HG03520 (cell line): Measurements from ENCODE around the gene NEGR1.

ENCODE experiments used
- ATAC-seq: cut with Tn5 transposase; IDR thresholded peaks from one replicate; pipeline ENCODE4 v1.9.1; 2021; ENCODE audit warnings: mild to moderate bottlenecking, moderate library complexity; ENCODE audit not compliant: unreplicated experiment

NEGR1 gene

DNA sequence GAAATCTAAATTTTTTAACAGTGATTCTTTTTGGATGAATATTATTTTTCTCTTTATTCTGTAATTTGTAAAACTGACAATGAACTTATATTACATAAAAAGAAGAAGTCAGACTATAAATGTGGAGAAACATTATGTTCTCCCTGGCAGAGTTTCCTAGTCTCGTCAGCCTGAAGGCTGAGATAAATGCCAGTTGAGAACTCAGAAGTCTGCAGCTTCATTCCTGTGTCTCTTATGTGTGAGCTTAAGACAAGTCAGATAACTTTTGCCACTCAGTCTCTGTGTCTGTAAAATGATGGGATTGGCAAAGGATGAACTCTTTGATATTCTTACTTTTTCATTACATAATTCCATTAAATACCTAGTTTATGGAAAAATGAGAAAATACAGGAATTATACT is 632.7 kb downstream of the NEGR1 start:
- no peak for ATAC-seq

DNA sequence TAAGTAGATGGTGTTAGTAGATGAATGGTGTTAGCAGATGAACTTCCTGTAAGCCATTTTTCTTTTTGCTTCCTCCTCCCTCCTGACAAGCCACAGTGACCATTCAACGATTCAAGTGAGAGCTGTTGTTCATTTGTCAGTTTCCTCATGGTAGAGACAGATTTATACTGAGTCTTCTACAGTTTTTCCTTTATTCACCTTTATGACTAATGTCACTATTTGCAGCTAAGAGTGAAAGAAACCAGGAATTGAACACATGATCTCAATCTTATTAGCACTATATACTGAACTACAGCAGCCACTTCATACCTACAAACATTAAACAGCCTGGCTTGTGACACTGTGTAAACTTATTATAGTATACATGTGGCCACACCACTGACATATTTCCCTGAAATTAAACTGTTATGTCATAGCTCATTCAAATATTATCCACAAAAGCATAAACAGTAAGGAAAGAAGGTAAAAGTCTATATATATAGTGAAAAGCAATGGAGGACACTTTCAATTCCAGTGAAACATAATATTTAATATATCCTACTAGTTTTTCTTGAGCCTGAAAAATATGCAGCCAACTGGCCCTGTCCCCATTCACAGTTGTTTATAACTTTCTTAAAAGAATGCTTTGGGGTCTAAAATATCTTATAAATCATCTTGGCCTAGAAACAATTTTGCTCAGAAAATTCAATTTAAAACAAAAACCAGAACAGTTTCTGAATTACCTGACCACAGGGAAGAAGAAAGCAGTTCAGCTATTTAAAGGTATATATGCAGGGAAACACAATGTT is 634.6 kb downstream of the NEGR1 start:
- no peak for ATAC-seq

GRCh38 chr1:71645015-71645414 is 637.3 kb downstream of the NEGR1 start:
- no peak for ATAC-seq

DNA sequence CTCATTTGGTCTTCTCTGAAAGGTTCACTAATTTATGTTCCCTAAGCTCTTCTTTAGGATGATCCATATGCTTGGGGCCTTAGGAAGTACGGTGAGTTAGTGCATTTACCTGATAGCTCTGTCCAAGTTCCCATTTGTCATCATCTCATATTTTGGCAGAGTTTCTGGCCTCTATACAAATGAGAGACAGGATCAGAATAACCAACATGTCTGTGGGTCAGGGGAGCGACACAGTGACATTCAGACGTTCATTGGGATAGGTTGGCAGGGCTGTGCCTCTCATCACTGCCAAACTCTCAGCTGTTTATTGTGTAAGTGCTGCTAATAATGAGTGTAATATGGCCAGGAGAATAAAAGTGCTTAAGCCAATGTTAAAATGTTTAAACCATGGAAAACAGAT is 640.4 kb downstream of the NEGR1 start:
- no peak for ATAC-seq

- no peak for ATAC-seq
Measured at GRCh38 chr1:71640998-71641397, 641.3 kb downstream of the NEGR1 start.

- no peak for ATAC-seq
Measured at GRCh38 chr1:71640116-71640515, 642.2 kb downstream of the NEGR1 start.

DNA sequence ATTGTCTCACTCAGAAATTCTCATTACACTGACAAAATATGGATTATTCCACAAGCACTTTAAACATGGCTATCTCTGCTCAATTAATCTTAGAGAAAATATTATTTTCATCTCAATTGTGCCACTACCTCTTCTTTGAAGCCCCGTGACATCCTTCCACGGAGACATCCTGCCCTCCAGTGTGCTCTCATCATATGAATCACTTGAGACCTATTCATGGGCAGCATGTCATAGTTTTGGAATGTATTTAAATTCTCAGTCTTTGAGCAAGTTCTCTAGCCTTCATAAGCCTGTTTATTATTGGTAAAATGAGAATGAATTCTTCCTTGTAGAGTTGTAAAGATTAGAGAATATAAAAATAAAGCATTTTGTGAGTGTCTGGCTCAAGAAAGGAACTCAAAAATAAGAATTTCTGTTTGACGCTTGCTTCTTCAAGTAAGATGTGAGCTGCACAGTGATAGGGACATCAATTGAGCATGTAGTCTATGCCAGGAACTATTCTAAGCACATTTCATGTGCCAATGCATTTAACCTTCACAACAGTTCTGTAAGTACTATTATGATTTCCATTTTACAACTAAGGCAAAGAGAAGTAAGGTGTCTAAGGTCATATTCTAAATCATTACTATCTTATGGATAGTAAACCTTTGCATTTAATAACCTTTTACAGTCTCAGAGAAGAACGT is 644.1 kb downstream of the NEGR1 start:
- ATAC-seq = no peak

DNA sequence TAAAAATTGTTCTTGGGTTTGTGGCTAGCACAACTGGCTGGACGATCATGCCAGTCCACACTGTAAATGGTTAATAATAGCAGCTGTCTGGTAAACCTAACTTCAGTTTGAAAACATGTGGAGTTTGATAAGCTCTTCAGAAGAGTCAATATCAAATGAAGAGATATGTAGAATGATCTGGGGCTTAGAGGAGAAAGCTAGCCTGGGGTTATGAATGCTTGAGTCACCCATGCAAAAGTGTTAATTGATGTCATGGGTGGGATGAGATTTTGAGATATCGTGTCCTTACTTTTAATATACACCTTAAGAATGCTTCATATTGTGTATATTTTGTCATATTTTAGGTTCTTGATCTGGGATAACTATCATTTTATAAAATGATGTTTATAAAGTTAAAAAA is 646.8 kb downstream of the NEGR1 start:
- ATAC-seq = no peak

GRCh38 chr1:71634159-71634558 is 648.2 kb downstream of the NEGR1 start:
- no peak for ATAC-seq

DNA sequence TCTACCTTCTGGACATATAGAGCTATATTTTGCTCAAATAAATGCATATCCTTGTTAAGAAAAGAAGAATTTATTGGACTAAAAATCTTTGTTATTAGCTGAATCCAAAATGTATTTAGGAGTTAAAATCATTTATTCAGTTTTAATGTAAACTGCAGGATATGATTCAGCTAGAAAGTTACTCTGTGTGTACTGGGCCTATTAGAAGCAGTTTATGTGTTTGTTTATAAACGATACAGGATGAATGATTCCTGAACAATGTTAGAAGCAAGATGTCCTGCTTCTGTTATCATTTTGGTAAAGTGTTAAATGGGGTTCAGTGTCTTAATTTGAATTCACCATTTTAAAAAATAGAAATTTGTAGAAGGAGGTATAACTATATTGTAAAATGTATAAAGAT is 652.3 kb downstream of the NEGR1 start:
- ATAC-seq = no peak

DNA sequence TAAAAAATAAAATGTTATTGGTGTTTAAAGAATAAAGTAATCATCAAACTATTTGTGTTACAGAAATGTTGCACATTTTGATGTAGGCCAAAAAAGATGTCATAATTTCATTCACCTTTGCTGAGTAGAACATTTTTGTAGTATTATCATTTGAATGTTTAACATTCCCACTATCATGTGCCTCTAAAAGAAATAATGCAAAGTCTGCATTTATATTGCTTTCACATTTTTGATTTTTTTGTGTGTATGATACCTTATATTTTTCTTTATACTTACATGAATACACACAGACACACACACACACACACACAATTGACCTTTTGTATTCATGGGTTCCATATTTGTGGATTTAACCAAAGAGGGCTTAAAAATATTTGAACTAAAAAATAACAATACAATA is 657.3 kb downstream of the NEGR1 start:
- ATAC-seq = no peak

DNA sequence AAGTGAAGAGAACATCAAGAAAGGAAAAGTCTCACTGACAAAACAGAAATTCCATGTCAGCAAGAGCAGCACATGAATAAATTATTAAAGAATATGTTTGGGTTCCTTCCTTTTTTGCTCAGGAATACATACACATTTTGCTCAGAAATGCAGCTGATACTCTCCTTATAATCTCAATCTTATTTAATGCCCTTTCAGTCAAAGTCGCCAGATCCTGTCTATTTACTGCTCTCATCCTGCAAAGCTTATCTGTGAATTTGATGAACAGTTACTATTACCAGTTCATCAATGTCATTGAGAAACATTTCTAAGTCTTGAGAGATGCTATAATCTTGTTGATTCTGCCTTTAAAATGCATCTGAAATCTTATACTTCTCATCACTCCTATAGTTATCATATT is 658.5 kb downstream of the NEGR1 start:
- no peak for ATAC-seq

GRCh38 chr1:71621785-71622184 is 660.6 kb downstream of the NEGR1 start:
- no peak for ATAC-seq

GRCh38 chr1:71618766-71619530 is 663.4 kb downstream of the NEGR1 start:
- no peak for ATAC-seq

GRCh38 chr1:71618191-71618590 is 664.1 kb downstream of the NEGR1 start:
- ATAC-seq = no peak

- no peak for ATAC-seq
Measured at GRCh38 chr1:71610476-71610875, 671.9 kb downstream of the NEGR1 start.

DNA sequence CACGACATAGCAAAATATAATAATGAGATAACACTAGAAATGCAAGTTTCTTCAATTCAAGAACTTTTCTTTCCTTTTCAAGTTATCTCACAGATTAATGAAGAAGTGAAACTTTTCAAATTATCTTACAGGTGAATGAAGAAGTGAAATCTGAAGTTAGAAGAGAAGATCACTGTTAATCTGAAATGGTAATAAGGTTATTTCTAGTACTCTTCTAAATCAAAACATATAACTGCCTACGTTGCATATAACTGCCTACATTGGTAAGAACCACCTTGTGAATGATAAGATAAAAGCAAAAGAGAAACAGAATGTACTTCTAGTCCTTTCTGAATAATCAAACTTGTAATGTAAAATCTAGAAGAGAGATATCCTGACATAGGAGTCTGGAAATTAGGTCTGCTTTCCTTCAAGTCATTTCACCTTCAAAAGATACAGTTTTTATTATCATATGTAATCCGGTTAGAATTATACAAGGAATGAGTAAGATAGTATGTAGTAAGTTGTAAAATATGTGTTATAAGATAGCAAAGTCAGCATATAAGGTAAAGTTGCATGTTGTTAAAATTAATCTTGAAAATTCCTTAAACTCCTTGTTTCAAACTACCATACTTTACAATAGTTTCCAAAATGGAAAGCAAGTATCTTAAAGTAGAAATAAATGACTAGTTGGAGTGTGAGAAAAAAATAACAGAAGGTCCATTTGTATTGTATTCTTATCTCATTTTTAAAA is 679.1 kb downstream of the NEGR1 start:
- no peak for ATAC-seq

DNA sequence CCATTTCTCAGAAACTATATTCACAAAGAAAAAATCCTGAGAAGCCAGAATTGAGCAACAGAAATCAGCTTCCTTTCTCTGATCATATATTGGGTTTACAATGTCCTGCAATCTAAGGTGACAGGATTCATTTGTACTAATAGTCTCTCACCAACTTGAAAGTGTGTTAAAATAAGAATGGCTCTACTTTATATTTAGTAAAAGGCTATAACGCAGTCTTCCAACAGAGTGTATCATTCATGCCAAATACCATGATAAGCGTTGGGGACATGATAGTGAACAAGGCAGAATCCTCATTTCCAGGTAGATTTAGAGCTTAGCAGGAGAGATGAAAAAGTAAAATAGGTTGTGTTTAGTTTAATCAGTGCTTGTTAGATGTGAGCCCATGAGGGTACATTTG is 682.3 kb downstream of the NEGR1 start:
- ATAC-seq = no peak

DNA sequence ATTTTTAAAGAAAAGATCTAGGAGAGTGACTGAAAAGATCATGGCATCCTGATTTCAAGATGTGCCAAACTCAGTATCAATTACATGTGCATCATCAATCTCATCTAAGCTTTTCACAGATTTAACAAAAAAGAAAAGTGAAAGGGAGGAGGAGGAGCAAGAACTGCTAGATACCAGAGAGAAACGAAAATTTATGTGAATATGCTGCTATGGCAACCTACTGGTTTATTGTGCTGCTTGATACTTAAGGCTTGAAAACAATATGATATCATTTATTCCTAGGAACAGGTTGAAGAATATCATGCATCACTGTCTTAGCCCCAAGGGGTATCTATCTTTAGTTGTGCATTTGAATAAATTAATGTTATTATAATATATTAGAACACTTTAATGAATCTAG is 683.0 kb downstream of the NEGR1 start:
- no peak for ATAC-seq

GRCh38 chr1:71593523-71593922 is 688.8 kb downstream of the NEGR1 start:
- no peak for ATAC-seq

GRCh38 chr1:71592646-71593274 is 689.6 kb downstream of the NEGR1 start:
- no peak for ATAC-seq
